Peyer's patch (tissue), 4 donors: Measurements from ENCODE around the gene TMEM131L. TPM values are rescaled to one million over a fixed set of nuclear protein-coding genes. Genes with fewer than 3 reads are reported as not detected.
"Not testable (repeated sequence)": the region's sequence is repeated elsewhere in the genome, so short reads cannot be mapped to it uniquely, and the experiment has no call there.

Experiments used
- DNase-seq, 3 donors: peaks; one replicate each; pipeline ENCODE4 v3.0.0-alpha.2; 2017 to 2019
- H3K27ac ChIP-seq, 4 donors: fragments of 200-600 bp; sonication (generic); one replicate each; pipeline ENCODE4 v1.5.1; 2016 to 2019
- H3K27me3 ChIP-seq, 2 donors: fragments of 200-600 bp; sonication (generic); one replicate each; pipeline ENCODE4 v1.5.1; 2019
- H3K36me3 ChIP-seq, 3 donors: fragments of 200-600 bp; sonication (generic); one replicate each; pipeline ENCODE4 v1.5.1; 2016 to 2019
- H3K4me1 ChIP-seq, 4 donors: fragments of 200-600 bp; sonication (generic); one replicate each; pipeline ENCODE4 v1.5.1; 2016 to 2019
- H3K4me3 ChIP-seq, 4 donors: fragments of 200-600 bp; sonication (generic); 1 replicate in 3 of 4; 2 replicates in 1 of 4; pipeline ENCODE4 v1.5.1; 2016 to 2019; ENCODE audit warnings: mild to moderate bottlenecking in 1 of 4
- H3K9me3 ChIP-seq, 4 donors: fragments of 200-600 bp; sonication (generic); one replicate each; pipeline ENCODE4 v1.5.1; 2016 to 2019; ENCODE audit warnings: mild to moderate bottlenecking in 1 of 4
- POLR2A ChIP-seq, 2 donors: fragments of 450-650 bp; IDR thresholded peaks; one replicate each; pipeline ENCODE4 v1.5.1; 2017; ENCODE audit warnings: antibody characterized with exemption in 2 of 2, mild to moderate bottlenecking in 2 of 2, moderate library complexity in 2 of 2
- total RNA-seq, 4 donors: library from RNA; depleted of rRNA; stranded (reverse); fragments of >200 nt; gene quantifications; one replicate each; pipeline ENCODE4 v1.1.0, GENCODE V29; 2016
- TF ChIP-seq, protein P1 (sequence below), 6 experiments: fragments of 450-650 bp in 4 of 6; fragments of 200-600 bp in 2 of 6; sonication (generic) in 1 of 6; IDR thresholded peaks; one replicate each; pipeline ENCODE4 v1.5.1; 2017 to 2019; ENCODE audit warnings: antibody characterized with exemption in 6 of 6, mild to moderate bottlenecking in 3 of 6, moderate library complexity in 1 of 6

TMEM131L gene
- total RNA-seq, 4 donors from 2014 or later = 5.2 to 54.5 (median 7.0) TPM

- Histone ChIP-seq H3K4me3 (no peak overlapping the region), H3K27ac (no peak overlapping the region), H3K36me3 (no peaks in the 10 kb centered on the region), H3K4me1 (no peaks in the 10 kb centered on the region), H3K27me3 (no peaks in the 10 kb centered on the region), H3K9me3 (no peaks in the 10 kb centered on the region)
- DNase-seq = no peak
- no peak for TF ChIP-seq POLR2A (IDR thresholded peaks at IDR 0.05)
- TF ChIP-seq, protein P1, sequence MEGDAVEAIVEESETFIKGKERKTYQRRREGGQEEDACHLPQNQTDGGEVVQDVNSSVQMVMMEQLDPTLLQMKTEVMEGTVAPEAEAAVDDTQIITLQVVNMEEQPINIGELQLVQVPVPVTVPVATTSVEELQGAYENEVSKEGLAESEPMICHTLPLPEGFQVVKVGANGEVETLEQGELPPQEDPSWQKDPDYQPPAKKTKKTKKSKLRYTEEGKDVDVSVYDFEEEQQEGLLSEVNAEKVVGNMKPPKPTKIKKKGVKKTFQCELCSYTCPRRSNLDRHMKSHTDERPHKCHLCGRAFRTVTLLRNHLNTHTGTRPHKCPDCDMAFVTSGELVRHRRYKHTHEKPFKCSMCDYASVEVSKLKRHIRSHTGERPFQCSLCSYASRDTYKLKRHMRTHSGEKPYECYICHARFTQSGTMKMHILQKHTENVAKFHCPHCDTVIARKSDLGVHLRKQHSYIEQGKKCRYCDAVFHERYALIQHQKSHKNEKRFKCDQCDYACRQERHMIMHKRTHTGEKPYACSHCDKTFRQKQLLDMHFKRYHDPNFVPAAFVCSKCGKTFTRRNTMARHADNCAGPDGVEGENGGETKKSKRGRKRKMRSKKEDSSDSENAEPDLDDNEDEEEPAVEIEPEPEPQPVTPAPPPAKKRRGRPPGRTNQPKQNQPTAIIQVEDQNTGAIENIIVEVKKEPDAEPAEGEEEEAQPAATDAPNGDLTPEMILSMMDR (IDR thresholded peaks at IDR 0.05) = no peak
These were observed 80.1 kb downstream of the TMEM131L start for GRCh38 chr4:153546280-153546679.

DNA sequence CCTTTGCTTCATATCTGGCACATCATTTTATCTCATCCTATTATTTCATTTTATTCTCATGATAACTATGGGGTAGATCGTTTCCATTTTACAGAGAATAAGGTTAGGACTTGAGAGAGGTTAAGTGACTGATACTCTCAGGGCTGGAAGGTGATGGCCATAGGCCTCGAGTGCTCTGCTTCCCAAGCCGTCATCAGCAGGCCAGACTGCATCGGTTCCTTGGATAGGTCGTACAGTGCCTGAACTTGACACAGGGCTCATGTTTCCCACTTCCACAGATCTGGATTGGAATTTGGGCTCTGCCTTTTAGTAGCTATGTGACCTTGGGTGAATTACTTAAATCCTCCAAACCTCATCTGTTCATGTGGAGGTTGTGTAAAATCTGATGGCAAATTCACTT lies 81.4 kb downstream of the TMEM131L start:
- Histone ChIP-seq H3K27me3 (no peaks in the 10 kb centered on the region), H3K9me3 (no peaks in the 10 kb centered on the region), H3K36me3 (no peaks in the 10 kb centered on the region), H3K4me3 (no peak overlapping the region), H3K27ac (no peak overlapping the region), H3K4me1 (no peaks in the 10 kb centered on the region)
- TF ChIP-seq, protein P1 (IDR thresholded peaks at IDR 0.05) = no peak
- TF ChIP-seq POLR2A (IDR thresholded peaks at IDR 0.05) = no peak
- no peak for DNase-seq

GRCh38 chr4:153548907-153549306 lies 82.7 kb downstream of the TMEM131L start:
- H3K36me3 ChIP-seq, H3K4me1 ChIP-seq, H3K4me3 ChIP-seq, H3K9me3 ChIP-seq, DNase-seq, H3K27me3 ChIP-seq, H3K27ac ChIP-seq: not testable (repeated sequence)

GRCh38 chr4:153549405-153549804 lies 83.2 kb downstream of the TMEM131L start:
- Histone ChIP-seq H3K4me3 (no peak overlapping the region), H3K27ac (no peak overlapping the region), H3K9me3 (no peaks in the 10 kb centered on the region), H3K4me1 (no peaks in the 10 kb centered on the region), H3K36me3 (no peaks in the 10 kb centered on the region), H3K27me3 (no peaks in the 10 kb centered on the region)
- DNase-seq = no peak
- TF ChIP-seq, protein P1 (IDR thresholded peaks at IDR 0.05) = no peak
- no peak for TF ChIP-seq POLR2A (IDR thresholded peaks at IDR 0.05)

DNA sequence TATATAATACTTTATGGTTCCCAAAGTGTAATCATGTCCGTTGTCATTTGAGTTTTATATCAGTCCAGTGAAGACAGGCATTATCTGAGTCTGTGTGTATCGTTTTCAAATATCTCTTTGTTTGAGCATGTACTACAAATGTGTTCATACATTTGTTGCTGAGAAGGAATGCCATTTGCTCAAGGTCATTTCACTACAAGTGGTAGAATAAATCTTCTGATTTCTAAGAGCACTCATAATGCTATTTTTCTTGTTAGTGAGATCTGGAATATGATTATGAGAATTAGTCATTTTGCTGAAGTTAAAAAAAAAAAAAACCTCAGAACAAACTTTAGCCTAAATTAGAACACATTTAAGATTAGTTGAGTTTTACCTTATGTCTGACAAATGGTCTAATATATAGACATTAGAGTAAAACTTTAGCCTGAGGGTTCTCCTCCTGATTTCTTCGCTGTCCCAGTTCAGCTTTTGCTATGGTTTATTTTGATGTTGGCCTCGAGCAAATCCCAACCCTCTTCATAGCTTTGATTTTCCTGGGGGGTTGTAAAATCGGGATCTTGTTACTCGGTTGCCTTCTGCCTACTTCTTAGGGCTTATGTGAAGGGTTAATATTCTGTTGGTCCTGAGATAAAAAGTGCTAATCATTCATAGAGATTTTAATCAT lies 87.1 kb downstream of the TMEM131L start:
- Histone ChIP-seq H3K9me3 (no peaks in the 10 kb centered on the region), H3K4me1 (no peaks in the 10 kb centered on the region), H3K4me3 (no peak overlapping the region), H3K27me3 (no peaks in the 10 kb centered on the region), H3K27ac (no peak overlapping the region), H3K36me3 (no peaks in the 10 kb centered on the region)
- TF ChIP-seq, protein P1 (IDR thresholded peaks at IDR 0.05) = no peak
- TF ChIP-seq POLR2A (IDR thresholded peaks at IDR 0.05) = no peak
- DNase-seq = no peak

GRCh38 chr4:153553819-153554170 lies 87.6 kb downstream of the TMEM131L start:
- Histone ChIP-seq H3K27ac (no peak overlapping the region), H3K36me3 (no peaks in the 10 kb centered on the region), H3K4me3 (no peak overlapping the region), H3K9me3 (no peaks in the 10 kb centered on the region), H3K27me3 (no peaks in the 10 kb centered on the region), H3K4me1 (no peaks in the 10 kb centered on the region)
- no peak for DNase-seq
- no peak for TF ChIP-seq POLR2A (IDR thresholded peaks at IDR 0.05)
- TF ChIP-seq, protein P1 (IDR thresholded peaks at IDR 0.05) = no peak
